Measurements from ENCODE around the gene PLA2G2E.

DNA sequence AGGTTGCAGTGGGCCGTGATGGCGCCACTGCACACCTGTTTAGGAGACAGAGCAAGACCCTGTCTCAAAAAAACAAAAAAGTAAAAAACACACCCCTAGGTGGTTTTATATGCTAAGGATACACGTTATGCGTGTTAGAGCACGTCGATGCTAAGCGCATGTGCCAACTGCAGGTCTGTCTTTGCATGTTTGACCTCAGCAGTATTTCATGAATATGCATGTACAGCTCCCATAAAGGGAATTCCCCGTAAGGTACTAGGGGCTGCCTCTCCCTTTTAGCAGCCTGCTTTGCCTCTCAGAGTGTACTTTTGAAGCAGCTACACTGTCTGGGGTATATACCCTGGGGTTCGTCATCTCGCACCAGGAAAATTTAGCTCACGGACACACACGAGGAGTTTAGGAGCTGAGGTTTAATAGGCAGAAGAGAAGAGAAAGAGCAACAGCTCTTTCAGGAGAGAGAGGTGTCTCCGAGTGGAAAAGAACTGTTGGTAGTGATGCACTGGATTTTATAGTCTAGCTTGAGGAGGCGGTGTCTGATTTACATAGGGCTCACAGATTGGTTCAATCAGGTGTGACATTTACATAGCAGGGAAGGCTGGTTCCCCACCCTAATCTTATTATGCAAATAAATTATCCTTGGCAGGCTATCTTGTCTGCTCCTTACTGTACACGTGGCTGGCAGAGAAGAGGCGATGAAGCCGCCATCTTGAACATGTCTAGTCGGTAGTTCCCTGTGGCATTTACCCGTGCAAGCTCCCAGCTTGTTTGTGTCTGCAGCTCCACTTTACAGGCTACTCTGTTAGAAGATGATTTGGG is 45.4 kb downstream of the PLA2G2E start:
- TF ChIP-seq POLR2A (IDR thresholded peaks at IDR 0.05), result no peak
- TF ChIP-seq CTCF (IDR thresholded peaks at IDR 0.05), result no peak
- no peak for TF ChIP-seq POLR2AphosphoS5 (IDR thresholded peaks at IDR 0.05)
